ENCODE measurements around the gene TEX48. TPM values are rescaled to one million over a fixed set of nuclear protein-coding genes. Genes with fewer than 3 reads are reported as not detected.

The TEX48 gene
- total and polyA plus RNA-seq, 2 experiments from 2014 or later, result not detected

- H4K20me1 ChIP-seq (replicated peaks; ENCODE audit: insufficient read depth), result no peaks in the 10 kb centered on the region; the same call in 1 of the 2 replicates
- no peak overlapping the region for H2AFZ ChIP-seq
- ATAC-seq (no peak), DNase-seq (ENCODE audit: low spot score) (no peak)
- Mint-ChIP-seq H3K36me3 (ENCODE audit: low read depth) (no peaks in the 10 kb centered on the region), H3K4me3 (no peak overlapping the region), H3K27ac (no peak overlapping the region), H3K27me3 (ENCODE audit: insufficient read depth, low read depth, poor library complexity) (peaks cover 4% of the 10 kb centered on the region), H3K4me1 (peaks cover 6% of the 10 kb centered on the region; the same call in 1 of the 3 replicates), H3K9me3 (no peaks in the 10 kb centered on the region)
- no peaks in the 10 kb centered on the region for H3K27me3 ChIP-seq (ENCODE audit: insufficient read depth)
- TF ChIP-seq STAT1 (IDR thresholded peaks at IDR 0.05; ENCODE audit: unreplicated experiment) (no peak), CREB1 (CRISPR knock-in tag; IDR thresholded peaks at IDR 0.05; ENCODE audit: low read depth) (no peak), NANOG (IDR thresholded peaks at IDR 0.05; ENCODE audit: borderline replicate concordance) (no peak), JUNB (IDR thresholded peaks at IDR 0.05; ENCODE audit: unreplicated experiment) (no peak), EZH2phosphoT487 (IDR thresholded peaks at IDR 0.05; ENCODE audit: unreplicated experiment) (no peak), CTCF (conservative IDR thresholded peaks at IDR 0.05; ENCODE audit: low read depth in 2 of 2) (no peak), ETS1 (IDR thresholded peaks at IDR 0.05) (no peak), ZNF462 (CRISPR knock-in tag; IDR thresholded peaks at IDR 0.05) (no peak), ZNF114 (CRISPR knock-in tag; IDR thresholded peaks at IDR 0.05) (no peak), ZNF331 (CRISPR knock-in tag; IDR thresholded peaks at IDR 0.05; ENCODE audit: low read depth) (no peak), EZH2 (IDR thresholded peaks at IDR 0.05; ENCODE audit: low read depth, unreplicated experiment) (no peak), POLR2AphosphoS5 (IDR thresholded peaks at IDR 0.05; ENCODE audit: low read depth) (no peak)
- TF ChIP-seq, protein P1, sequence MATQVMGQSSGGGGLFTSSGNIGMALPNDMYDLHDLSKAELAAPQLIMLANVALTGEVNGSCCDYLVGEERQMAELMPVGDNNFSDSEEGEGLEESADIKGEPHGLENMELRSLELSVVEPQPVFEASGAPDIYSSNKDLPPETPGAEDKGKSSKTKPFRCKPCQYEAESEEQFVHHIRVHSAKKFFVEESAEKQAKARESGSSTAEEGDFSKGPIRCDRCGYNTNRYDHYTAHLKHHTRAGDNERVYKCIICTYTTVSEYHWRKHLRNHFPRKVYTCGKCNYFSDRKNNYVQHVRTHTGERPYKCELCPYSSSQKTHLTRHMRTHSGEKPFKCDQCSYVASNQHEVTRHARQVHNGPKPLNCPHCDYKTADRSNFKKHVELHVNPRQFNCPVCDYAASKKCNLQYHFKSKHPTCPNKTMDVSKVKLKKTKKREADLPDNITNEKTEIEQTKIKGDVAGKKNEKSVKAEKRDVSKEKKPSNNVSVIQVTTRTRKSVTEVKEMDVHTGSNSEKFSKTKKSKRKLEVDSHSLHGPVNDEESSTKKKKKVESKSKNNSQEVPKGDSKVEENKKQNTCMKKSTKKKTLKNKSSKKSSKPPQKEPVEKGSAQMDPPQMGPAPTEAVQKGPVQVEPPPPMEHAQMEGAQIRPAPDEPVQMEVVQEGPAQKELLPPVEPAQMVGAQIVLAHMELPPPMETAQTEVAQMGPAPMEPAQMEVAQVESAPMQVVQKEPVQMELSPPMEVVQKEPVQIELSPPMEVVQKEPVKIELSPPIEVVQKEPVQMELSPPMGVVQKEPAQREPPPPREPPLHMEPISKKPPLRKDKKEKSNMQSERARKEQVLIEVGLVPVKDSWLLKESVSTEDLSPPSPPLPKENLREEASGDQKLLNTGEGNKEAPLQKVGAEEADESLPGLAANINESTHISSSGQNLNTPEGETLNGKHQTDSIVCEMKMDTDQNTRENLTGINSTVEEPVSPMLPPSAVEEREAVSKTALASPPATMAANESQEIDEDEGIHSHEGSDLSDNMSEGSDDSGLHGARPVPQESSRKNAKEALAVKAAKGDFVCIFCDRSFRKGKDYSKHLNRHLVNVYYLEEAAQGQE (IDR thresholded peaks at IDR 0.05; ENCODE audit: unreplicated experiment), result no peak
- no peak overlapping the region for H3K27ac ChIP-seq (ENCODE audit: low read depth)
- H3F3A ChIP-seq (replicated peaks; ENCODE audit: low read depth), result no peaks in the 10 kb centered on the region
- H3K9me2 ChIP-seq (ENCODE audit: insufficient read depth), result no peaks in the 10 kb centered on the region
- no peaks in the 10 kb centered on the region for H3K4me1 ChIP-seq (ENCODE audit: insufficient read depth)
- no peaks in the 10 kb centered on the region for H3K79me2 ChIP-seq (replicated peaks; ENCODE audit: insufficient read depth)
- no peaks in the 10 kb centered on the region for H3K36me3 ChIP-seq (ENCODE audit: insufficient read depth)
- no peak overlapping the region for H3K4me2 ChIP-seq
- H3K4me3 ChIP-seq, result no peak overlapping the region
These were observed 14.0 kb upstream of the TEX48 start for GRCh38 chr9:114695948-114696347.
